ENCODE data around the gene UQCC5.

Gene UQCC5

DNA sequence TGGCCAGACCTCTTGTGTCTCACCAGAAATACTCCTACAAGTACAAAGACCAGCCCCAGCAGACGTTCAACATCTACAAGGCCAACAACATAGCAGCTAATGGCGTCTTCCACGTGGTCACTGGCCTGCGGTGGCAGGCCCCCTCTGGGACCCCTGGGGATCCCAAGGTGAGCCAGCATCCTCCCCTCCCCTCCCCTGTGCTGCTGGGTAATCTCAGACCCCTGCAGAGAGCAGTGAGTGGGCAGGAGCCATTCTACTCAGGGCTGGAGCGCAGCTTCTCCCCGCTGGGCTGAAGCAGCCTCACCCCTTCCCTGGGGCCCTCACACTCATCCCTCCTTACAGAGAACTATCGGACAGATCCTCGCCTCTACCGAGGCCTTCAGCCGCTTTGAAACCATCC, 31.4 kb upstream of the UQCC5 start:
- DNase-seq (ENCODE audit: low spot score), result no peak

DNA sequence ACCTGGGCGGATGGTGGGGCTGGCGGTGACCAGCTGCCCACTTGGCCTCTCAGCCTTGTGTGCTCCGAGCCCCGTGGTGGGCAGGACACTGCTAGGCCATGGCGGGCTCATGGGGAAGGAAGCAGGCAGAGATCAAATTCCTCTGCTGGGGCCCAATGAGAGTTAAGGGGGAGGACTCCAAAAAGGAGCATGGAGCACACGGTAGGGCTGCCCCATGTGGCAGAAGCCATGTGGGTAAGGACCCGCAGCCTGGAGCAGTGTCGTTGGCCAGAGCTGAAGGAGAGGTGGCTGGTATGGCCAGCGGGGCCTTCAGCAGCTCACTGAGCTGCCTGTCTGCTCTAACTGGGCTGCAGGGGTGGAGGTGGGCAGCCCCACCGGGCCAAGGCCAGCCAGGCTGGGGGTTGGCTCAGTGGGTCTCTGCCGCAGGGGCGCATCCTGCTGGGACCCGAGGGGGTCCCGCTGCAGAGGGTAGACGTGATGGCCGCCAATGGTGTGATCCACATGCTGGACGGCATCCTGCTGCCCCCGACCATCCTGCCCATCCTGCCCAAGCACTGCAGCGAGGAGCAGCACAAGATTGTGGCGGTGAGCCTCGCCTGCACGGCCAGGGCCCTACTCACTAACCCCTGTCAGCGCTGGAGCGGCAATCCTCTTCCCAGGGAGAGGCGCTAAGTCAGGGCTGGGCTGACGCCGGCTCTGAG, 30.0 kb upstream of the UQCC5 start:
- DNase-seq (ENCODE audit: low spot score), result no peak

DNA sequence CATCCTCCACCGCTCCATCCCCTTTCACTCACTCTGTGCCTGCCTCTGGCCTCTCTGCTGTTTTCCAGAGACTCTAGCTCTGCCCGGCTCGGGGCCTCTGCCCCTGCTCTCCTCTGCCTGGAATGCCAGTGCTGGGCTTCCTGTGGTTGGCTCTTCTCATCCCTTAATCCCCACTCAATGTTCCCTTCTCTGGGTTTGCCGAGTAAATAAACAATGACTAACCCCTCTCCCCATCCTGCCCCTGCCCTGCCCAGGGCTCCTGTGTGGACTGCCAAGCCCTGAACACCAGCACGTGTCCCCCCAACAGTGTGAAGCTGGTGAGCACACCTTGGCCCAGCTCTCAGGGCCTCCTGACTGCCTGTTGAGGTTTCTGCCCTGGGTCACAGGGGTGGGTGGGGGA, 29.0 kb upstream of the UQCC5 start:
- DNase-seq (ENCODE audit: low spot score), result no peak

DNA sequence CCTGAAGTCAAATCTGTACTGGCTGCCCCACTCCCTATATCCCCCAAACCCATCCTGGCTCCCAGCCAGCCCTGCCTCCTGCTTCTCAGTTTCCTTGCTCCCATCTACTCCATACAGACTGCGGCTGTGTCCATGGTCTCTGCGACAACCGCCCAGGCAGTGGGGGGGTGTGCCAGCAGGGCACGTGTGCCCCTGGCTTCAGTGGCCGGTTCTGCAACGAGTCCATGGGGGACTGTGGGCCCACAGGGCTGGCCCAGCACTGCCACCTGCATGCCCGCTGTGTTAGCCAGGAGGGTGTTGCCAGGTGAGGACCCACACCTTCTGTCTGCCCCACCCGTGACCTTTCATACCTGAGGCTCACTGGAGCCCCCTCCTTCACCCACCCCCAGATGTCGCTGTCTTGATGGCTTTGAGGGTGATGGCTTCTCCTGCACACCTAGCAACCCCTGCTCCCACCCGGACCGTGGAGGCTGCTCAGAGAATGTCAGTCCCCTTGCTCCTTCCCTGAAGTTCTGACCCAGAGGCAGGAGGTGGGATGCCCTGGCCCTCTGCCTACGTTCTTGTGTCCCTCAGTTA, 26.6 kb upstream of the UQCC5 start:
- no peak for DNase-seq (ENCODE audit: low spot score)

DNA sequence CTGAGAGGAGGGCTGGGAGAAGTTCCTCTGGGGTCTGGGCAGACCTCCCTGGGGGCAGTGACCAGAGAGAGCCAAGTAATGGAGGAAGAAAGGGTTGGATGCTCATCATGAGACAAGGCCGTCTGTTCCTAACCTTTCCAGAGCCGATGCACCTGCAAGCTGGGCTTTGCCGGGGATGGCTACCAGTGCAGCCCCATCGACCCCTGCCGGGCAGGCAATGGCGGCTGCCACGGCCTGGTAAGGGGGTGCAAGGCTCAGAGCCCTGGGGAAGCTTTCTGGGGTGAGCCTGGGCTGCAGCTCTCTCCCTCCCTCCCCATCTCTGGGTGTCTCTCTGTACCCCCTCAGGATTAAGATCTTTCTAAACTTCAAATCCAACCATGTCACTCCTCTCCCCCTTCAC, 24.9 kb upstream of the UQCC5 start:
- DNase-seq (ENCODE audit: low spot score), result no peak

DNA sequence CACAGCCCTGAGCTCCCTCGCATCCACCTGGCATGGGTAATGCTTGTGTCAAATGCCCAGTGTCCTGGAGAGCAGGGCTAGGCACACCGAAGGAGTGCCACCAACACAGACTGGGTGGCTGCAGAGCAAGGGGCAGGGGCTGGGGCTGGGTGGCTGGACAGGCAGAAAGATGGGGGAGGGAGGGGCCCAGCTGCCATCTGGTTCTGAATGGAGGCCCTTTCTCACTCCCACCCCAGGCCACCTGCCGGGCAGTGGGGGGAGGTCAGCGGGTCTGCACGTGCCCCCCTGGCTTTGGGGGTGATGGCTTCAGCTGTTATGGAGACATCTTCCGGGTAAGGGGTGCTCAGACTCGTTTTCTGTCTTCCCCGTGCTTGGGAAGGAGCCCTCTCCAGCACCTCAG, 24.3 kb upstream of the UQCC5 start:
- no peak for DNase-seq (ENCODE audit: low spot score)

DNA sequence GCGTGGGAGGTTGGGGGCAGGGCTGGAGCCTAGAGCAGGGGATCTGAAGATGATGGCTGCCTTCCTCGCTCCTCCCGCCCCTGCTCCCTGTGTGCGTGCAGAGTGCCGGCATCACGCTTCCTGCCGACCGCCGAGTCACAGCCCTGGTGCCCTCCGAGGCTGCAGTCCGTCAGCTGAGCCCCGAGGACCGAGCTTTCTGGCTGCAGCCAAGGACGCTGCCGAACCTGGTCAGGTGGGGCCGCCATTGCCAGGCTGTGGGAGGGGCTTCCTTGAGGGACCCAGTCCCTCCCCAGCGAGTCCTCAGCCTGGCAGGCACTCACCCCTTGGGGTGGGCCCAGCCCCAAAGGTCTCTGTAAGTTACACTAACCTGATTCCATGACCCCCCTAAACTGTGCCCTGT, 23.7 kb upstream of the UQCC5 start:
- DNase-seq (ENCODE audit: low spot score), result no peak

DNA sequence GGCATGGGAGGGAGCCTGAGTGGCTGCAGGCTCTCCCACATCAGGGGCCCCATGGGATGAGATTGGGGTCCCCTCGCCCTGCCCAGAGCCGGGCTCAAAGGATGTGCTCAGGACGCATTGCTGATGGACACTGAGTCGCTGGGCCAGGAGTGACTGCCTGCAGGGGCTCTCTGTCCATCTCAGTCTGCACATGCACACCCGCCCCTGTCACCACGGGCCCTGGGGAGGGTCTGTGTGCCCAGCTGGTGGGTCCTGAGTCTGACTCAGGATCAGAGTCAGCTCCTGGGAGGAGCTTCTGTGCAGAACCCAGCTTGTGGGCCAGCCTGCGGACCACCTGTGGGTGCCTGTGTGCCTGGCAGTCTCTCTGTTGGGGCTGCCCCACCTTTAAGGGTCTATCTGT, 23.1 kb upstream of the UQCC5 start:
- no peak for DNase-seq (ENCODE audit: low spot score)

DNA sequence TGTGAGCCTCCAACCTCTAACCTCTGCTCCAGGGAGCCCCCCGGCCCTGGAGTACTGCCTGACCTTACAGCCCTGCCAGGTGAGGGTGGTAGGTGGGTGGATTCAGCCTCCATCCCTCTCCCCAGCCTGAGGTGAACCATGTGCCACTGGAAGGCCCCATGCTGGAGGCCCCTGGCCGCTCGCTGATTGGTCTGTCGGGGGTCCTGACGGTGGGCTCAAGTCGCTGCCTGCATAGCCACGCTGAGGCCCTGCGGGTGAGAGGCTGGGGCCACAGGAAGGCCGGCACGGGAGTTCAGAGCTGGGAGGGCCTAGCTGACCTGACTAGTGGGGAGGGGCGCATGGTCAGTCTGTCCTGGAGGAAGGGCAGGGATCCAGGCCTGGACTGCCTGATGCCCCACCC, 21.8 kb upstream of the UQCC5 start:
- no peak for DNase-seq (ENCODE audit: low spot score)

DNA sequence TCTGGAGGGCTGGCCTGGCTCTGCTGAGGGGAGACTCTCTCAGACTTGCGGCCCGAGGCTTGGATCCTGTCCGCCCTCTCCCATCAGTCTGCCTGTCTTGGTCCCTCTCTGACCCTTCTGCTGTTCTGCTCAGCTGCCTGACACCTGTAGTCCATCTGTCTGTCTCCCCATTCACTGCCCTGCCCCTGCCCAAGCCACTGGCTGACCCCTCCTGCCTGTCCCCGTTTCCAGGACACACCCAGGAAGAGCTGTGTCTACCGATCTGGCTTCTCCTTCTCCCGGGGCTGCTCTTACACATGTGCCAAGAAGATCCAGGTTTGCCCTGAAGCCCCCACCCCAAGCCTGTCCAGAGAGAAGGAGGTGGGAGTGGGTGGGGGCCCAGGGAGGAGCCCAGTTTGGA, 21.2 kb upstream of the UQCC5 start:
- DNase-seq (ENCODE audit: low spot score), result no peak

DNA sequence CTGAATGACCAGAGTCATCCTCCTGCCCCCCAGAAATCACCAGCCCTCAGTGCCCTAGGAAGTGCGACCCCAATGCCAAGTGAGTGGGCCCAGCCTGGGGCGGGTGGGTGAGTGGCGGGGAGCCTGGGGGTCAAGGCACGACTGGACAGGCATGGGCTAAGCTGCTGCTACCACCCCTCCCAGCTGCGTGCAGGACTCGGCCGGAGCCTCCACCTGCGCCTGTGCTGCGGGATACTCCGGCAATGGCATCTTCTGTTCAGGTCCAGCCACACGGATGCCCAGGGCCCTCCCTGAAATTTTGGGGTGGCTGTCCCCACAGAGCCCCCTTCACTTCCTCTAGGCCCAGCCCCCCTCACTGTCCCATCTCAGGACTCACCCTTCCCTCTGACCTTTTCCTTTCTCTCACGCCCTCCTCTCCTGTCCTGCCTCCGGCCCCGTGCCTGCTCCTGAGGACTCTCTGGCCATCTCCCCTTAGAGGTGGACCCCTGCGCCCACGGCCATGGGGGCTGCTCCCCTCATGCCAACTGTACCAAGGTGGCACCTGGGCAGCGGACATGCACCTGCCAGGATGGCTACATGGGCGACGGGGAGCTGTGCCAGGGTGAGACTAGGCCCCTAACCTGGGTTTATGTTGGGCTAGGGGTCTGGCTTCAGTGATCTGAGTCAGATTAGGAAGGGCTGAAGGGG, 19.8 kb upstream of the UQCC5 start:
- DNase-seq (ENCODE audit: low spot score), result no peak

DNA sequence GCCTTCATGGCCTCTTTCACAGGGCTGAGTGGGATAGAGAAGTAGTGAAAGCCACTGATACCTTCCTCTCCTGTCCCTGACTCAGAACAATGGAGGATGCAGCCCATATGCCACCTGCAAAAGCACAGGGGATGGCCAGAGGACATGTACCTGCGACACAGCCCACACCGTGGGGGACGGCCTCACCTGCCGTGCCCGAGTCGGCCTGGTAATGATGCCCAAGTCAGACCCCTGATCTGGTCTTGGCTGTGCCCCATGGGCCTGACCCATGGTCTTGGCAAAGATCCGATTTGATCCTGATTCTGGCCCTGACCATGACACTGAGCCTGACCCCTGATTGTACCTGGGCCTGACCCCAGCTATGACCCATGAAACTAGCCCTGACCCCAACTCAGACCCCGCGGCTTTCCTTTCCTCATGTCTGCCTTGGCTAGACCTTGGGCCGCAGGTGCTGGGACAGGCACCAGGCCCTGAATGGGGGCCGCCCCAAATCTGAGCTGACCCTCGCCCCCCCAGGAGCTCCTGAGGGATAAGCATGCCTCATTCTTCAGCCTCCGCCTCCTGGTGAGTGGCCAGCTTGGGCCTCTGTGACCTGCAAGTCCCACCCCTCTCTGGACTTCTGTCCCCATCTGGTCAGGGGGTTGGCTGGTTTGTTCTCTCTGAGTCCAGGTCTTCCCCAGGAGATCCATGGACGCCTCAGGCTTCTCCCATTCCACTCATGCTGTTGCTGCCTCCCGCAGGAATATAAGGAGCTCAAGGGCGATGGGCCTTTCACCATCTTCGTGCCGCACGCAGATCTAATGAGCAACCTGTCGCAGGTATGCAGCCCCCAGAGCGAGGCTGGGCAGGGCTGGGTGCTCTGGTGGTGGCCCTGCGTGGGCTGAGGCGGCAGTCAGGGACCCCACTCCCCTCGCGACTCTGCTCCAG, 18.3 kb upstream of the UQCC5 start:
- no peak for DNase-seq (ENCODE audit: low spot score)

DNA sequence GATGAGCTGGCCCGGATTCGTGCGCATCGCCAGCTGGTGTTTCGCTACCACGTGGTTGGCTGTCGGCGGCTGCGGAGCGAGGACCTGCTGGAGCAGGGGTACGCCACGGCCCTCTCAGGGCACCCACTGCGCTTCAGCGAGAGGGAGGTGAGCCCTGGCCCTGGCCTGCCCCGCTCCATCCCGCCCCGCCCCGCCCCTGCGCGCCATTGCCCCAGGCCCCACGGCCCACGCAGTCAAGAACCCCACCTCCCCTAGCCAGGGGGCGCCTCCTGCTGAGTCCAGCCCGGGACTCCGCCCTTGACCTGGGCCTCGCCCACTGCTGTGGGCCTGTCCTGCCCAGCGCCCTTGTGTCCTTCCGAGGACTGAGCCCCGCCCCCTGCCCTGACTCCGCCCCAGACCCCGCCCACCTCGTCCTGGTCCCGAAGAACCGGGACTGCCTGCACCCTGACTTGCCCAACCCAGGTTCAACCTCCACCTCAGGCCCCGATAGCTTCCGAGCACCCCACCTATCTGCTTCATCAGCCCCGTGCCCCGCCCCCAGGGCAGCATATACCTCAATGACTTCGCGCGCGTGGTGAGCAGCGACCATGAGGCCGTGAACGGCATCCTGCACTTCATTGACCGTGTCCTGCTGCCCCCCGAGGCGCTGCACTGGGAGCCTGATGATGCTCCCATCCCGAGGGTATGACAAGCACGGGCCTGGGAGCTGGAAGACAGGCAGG, 17.5 kb upstream of the UQCC5 start:
- DNase-seq (ENCODE audit: low spot score), result no peak

DNA sequence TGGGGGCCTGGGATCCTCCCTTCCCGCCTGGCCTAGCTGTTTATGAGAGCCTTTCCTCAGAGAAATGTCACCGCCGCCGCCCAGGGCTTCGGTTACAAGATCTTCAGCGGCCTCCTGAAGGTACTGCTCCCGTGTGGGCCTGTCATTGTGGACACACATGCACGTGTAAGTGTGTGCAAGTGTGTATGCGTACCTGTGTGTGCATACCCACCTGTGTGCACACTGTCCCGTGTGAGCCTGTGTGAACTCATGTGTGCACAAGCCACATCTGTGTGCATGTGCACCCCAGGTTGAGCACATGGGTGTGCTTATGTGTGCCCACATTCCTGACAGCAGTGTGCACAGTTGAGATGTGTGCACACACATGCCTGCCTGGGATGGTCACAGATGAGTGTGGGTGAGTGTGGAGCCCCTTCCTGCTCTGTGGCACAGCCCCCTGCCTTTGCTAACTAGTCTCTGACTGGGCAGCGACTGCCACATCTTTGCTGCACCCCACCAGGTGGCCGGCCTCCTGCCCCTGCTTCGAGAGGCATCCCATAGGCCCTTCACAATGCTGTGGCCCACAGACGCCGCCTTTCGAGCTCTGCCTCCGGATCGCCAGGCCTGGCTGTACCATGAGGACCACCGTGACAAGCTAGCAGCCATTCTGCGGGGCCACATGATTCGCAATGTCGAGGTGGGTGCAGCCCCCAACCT, 16.8 kb upstream of the UQCC5 start:
- DNase-seq (ENCODE audit: low spot score), result no peak

DNA sequence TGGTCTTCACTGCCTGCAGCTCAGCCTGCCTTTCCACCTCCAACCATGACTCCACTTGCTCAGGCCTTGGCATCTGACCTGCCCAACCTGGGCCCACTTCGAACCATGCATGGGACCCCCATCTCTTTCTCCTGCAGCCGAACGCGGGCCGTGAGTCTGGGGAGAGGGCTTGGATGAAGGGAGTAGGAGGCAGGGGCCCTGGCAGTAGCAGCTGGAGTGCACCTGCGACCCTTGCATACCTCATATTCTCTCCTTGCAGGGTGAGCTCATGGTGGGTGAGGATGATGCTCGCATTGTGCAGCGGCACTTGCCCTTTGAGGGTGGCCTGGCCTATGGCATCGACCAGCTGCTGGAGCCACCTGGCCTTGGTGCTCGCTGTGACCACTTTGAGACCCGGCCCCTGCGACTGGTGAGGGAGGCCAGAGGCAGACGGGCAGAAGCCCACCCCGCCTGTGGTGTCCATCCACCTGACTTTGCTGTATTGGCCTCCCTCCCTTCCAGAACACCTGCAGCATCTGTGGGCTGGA, 16.2 kb upstream of the UQCC5 start:
- DNase-seq (ENCODE audit: low spot score), result no peak

DNA sequence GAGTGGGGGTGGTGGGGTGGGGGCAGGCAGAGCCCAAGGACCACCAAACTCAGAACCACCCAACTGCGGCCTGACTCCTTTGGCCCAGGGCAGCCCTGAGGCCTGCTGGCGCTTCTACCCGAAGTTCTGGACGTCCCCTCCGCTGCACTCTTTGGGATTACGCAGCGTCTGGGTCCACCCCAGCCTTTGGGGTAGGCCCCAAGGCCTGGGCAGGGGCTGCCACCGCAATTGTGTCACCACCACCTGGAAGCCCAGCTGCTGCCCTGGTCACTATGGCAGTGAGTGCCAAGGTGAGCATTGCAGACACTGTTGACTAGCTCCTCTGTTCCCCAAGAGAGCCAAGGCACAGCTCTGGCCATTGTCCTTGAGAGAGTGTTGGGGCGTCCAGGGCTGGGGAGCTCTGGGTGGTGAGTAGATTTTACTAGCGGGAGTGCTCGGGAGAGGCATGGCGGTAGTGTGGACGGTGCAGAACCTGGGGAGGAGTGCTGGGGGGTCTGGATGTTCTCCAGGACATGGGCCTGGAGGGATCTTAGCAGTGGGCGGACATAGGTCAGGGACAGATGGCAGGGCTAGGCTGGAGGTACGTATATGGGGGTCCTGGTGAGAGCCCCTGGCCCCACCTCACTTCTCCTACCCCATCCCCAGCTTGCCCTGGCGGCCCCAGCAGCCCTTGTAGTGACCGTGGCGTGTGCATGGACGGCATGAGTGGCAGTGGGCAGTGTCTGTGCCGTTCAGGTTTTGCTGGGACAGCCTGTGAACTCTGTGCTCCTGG, 15.5 kb upstream of the UQCC5 start:
- DNase-seq (ENCODE audit: low spot score), result no peak

DNA sequence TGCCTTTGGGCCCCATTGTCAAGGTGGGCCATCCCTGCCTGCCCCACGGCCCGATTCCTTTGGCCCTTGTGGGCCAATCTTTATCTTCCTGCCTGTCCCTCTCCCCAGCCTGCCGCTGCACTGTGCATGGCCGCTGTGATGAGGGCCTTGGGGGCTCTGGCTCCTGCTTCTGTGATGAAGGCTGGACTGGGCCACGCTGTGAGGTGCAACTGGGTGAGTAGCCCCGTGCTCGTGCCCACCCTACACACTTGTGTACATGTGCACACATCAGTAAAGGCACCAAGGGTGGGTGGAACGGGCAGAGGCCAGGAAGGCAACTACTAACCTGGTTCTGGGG, 14.9 kb upstream of the UQCC5 start:
- no peak for DNase-seq (ENCODE audit: low spot score)

DNA sequence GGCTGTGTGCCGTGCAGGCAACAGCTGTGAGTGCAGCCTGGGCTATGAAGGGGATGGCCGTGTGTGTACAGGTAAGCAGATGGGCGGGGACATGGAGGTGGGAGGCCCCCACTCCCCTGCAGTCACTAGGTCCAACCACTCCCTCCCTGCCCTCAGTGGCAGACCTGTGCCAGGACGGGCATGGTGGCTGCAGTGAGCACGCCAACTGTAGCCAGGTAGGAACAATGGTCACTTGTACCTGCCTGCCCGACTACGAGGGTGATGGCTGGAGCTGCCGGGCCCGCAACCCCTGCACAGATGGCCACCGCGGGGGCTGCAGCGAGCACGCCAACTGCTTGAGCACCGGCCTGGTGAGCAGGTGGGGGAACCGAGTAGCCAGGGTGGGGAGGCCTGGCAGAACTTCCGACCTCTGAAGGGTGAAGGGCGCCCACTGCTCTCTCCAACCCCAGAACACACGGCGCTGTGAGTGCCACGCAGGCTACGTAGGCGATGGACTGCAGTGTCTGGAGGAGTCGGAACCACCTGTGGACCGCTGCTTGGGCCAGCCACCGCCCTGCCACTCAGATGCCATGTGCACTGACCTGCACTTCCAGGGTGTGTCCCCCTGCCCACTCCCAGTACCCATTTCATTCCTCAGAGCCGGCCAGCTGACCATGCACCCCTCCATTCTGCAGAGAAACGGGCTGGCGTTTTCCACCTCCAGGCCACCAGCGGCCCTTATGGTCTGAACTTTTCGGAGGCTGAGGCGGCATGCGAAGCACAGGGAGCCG, 14.3 kb upstream of the UQCC5 start:
- DNase-seq (ENCODE audit: low spot score), result peak; percentile 54

DNA sequence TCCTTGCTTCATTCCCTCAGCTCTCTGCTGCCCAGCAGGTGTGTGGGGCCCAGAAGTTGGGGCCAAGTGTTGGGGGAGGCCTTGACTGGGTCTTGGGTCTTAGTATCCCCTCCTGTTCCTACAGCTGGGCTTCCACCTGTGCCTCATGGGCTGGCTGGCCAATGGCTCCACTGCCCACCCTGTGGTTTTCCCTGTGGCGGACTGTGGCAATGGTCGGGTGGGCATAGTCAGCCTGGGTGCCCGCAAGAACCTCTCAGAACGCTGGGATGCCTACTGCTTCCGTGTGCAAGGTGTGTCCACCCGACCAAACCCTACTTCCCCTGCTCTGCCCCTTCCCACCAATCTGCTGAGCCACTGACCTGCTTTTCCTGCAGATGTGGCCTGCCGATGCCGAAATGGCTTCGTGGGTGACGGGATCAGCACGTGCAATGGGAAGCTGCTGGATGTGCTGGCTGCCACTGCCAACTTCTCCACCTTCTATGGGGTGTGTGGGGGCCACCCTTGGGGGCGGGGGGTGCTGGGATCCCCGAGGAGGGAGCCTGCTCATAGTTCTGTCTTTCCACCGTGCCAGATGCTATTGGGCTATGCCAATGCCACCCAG, 13.7 kb upstream of the UQCC5 start:
- no peak for DNase-seq (ENCODE audit: low spot score)
